Measurements from ENCODE around the gene BABAM1. TPM values are rescaled to one million over a fixed set of nuclear protein-coding genes. Genes with fewer than 3 reads are reported as not detected.

The BABAM1 gene
- total RNA-seq, 1 donor from 2014 or later, result 41.0 TPM

DNA sequence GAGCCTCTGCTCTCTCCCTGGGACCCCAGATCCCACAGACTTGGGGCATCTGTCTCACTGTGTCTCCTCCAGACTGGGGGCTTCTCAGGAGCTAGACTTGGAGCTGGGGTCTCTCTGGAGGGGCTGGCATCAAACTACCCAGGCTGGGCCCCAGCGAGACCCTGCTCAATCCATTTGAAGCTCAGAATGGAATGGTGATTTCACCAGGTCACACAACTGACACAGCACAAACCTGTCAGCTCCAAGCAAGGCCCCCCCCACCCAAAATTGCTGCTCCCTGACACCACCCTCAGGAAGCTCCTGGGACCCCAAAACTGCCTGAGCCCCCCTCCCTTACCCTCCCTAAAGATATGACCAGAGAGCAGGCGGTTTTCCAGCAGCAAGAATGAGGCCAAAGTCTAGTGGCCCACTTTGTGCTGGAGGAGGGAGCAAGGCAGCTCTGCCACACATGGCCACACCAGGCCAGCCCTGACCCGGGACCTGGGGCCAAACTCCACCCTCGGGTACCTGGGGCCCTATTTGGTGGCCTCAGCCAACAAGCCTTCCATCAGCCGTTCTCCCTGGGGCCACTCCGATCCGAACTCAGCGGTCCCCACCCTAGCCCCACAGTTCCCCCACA is 23.9 kb upstream of the BABAM1 start:
- DNase-seq (ENCODE audit: low spot score) (peak; percentile 96), ATAC-seq (peak; percentile 57)

DNA sequence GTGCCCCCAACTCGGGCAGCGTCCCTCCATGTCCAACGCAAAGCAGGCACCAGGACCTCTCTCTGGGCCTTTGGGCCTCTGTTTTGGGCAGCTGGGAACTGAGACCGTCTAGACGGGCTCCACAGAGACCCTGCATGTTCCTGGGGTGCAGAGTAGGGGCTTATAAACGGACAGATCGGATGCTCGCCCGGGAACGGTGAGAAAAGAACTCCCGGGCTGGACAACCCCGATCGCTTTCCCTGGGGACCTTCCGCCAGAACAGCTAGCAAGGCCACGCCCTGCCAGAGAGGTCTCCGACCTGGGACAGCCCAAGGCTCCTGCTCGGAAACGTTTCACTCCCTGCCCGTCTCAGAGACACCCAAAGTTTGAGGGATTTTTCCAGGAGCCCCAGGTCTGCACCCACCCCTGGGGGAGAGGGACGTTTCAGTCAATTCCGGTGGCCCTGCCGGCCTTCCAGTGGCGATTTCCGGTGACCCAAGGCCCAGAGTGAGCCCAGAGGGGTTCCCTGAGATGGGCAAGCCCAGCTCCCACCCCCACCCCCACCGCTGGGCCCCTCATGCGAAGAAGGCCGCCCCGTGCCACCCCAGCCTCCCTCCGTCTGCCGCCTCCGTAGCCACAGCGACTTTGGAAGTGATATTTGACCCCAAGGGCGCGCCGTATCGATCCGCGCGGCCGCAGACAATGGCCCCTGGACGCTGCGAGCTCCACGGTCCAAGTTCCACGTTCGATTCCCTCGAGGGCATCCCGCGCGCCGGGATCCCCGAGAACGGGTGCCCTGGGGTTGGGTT is 23.2 kb upstream of the BABAM1 start:
- peak; percentile 86 for DNase-seq (ENCODE audit: low spot score)
- ATAC-seq, result peak; percentile 30

GRCh38 chr19:17244618-17245534 is 22.4 kb upstream of the BABAM1 start:
- DNase-seq (ENCODE audit: low spot score) (no peak), ATAC-seq (no peak)

GRCh38 chr19:17245535-17245984 is 21.7 kb upstream of the BABAM1 start, which contains the start of gene NR2F6:
Gene NR2F6, minus strand, starts transcription at chr19:17245919. Its CDS starts 699 bp downstream, at chr19:17245220.
- DNase-seq (ENCODE audit: low spot score) (no peak), ATAC-seq (no peak)

DNA sequence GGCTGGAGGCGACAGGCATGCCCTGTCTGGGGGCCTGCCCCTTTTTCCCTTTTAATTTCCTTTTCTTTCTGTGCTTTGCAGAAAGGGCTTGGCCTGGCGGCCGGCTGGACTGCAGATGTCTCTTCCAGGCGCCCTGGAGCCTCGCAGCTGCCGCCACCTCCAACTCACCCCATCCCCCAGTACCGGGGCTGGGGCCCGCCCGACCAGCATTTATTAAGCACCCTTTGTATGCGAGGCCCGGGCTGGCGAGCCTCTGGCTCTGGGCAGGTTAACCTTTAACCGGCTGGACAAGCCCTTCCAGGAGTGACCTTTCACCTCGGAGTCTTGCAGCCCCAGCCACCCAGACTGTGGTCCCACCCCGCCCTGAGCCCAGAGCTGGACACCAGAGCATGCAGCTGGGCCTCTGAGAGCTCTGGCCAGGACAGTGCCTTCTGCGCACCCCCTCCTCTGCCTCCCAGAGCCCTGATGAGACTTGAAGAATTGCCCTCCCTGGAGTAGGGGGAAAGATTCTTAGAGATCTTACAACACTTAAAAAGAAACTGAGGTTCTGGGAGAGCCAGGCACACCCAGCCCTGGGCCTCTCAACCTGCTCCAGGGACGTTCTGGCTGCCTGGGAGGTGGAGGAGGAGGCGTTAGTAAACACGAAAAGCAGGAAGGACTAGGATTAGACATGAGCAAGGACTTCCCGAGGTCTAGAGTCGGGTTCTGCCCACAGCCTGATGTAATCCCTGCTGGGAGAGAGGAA is 20.4 kb upstream of the BABAM1 start:
- ATAC-seq, result peak; percentile 61
- DNase-seq (ENCODE audit: low spot score), result peak; percentile 89

DNA sequence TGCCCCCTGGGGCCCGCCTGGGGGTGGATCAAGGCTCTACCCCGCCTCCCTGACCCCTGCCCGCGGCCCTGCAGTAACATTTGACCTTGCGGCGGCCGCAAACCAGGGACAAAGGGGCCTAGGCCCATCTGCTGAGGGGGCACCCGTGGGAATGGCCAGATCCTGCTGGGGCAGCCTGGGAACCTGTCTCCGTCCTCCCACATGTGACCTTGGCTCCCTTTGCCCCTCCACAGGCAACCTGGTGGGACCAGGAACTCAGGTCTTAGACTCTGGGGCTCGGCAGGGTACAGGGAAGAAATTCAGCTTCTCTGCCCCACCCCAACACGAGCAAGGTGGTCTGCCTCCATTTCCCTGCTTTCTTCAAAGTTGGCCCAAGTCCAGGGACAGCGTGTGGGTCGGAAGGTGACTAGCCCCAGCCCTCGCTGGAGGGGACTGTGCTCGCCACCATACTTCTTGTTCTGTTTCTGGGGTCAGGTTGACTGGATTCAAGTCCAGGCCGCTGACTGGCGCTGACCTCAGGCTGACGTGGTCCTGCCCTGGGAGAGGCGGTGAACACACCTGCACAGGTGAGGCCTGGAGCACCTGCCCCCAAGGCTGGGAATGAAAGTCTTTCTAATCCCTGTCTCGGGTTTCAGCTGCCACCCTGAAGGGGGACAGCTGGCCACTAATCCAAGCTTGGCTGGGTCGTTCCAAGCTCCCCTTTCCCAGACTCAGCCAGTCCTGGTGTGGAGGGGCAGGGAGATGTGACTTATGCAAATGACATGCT is 19.0 kb upstream of the BABAM1 start:
- ATAC-seq (no peak), DNase-seq (ENCODE audit: low spot score) (no peak)

DNA sequence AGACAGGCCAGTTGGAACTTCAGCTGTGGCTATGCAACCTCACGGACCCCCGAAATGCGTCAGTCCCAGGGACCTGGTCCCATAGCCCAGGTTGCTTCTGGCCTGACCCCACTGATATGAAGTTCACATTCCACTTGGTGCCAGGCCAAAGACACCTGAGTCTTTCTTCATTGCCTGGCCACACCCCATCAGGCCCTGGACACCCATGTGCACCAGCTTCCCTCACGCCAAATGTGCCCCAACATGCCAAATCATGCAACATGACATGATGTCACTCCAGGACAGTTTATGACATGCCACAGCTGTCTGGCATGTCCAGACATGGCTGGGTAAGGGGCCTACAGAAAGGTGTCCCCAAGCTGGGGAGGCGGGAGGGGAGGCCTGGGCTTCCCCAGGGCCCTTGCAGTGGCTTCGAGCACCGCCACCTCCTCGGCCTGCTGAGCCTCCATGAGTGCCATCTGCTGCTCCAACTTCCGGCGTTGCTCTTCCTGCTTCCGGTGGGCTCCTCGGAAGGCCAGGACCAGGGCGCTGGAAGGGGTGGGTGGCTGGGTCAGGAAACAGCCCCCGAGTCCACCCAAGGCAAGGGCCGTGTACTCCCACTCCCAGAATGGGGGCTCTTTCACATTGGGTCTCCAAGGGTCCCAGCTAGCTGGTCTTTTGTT is 17.2 kb upstream of the BABAM1 start:
- ATAC-seq, result no peak
- DNase-seq (ENCODE audit: low spot score), result no peak

GRCh38 chr19:17254636-17255035 is 12.6 kb upstream of the BABAM1 start:
- no peak for ATAC-seq

GRCh38 chr19:17255150-17255621 is 12.1 kb upstream of the BABAM1 start:
- DNase-seq (ENCODE audit: low spot score) (no peak), ATAC-seq (peak; percentile 82)

More at GRCh38 chr19:17254636-17255035, 12.6 kb upstream of the BABAM1 start:
- no peak for DNase-seq (ENCODE audit: low spot score)

DNA sequence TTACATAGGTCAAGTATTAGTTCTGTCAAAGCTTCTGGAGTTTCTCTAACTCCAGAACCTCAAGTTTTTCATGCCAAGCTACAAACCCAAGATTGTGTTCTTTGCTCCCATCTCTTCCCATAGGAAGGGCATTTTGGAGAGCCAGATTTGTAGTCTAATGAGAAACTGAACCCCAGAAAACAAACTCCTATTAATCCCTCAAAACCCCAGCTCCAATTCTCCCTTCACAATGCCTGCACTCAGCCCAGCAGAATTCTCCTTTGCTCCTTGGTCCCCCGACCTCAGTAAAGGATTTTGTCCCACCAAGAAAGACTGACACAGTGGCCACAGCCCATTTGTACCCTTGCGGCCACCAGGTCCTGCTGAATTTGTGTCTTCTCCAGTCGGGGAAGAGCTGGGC is 11.1 kb upstream of the BABAM1 start:
- ATAC-seq, result no peak
- DNase-seq (ENCODE audit: low spot score), result no peak

DNA sequence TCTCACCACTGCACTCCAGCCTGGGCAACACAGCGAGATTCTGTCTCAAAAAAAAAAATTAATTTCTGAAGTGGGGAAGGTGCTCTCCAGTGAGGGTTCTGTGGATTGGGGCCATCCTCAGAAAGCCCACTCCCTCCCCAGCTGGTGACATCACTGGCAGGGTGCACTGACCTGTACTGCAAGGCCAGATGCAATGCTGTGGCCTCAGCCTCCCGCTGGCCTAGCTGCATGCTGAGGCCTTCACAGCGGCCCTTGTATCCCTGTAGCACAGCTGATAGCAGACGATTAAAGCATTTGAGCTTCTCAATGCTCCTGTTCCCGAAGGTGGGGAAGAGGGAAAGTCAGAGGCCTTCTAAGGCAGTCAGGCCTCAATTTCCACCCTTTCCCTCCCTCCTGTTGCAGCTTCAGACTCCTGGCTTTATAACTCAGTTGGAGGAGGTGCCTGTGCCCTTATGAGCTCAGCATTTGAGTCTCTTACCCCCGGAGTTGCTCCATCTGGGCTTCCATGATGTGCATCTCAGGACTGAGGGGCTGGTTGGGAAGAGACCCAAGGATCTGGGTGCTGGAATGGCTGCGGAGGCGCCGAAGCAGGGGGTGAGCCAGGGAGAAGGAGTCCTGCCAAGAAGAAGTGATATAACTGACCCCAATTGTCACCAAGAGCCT is 8.0 kb upstream of the BABAM1 start:
- no peak for ATAC-seq
- no peak for DNase-seq (ENCODE audit: low spot score)

GRCh38 chr19:17259934-17260333 is 7.3 kb upstream of the BABAM1 start:
- DNase-seq (ENCODE audit: low spot score), result no peak
- ATAC-seq, result no peak

GRCh38 chr19:17260842-17261325 is 6.4 kb upstream of the BABAM1 start:
- ATAC-seq (peak; percentile 99), DNase-seq (ENCODE audit: low spot score) (peak; percentile 84)

DNA sequence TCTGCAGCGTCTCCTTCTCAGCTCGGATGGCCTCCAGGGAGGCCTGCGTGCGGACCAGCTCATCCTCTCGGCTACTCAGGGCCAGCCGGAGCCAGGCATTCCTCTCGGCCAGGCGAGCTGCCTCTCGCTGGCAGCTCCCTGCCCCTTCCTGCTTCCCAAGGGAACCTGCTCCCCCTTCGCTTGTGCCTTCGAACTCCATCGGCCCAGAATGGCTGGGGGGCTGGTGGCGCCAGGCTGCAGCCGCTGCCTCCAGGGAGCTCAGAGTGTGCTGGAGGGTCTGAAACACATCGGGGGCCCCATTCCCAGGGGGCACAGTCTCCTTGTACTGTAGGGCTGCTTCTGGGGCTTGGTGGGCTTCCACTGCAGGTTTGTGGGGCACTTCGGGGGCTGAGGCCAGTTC is 4.7 kb upstream of the BABAM1 start:
- ATAC-seq, result no peak
- no peak for DNase-seq (ENCODE audit: low spot score)

DNA sequence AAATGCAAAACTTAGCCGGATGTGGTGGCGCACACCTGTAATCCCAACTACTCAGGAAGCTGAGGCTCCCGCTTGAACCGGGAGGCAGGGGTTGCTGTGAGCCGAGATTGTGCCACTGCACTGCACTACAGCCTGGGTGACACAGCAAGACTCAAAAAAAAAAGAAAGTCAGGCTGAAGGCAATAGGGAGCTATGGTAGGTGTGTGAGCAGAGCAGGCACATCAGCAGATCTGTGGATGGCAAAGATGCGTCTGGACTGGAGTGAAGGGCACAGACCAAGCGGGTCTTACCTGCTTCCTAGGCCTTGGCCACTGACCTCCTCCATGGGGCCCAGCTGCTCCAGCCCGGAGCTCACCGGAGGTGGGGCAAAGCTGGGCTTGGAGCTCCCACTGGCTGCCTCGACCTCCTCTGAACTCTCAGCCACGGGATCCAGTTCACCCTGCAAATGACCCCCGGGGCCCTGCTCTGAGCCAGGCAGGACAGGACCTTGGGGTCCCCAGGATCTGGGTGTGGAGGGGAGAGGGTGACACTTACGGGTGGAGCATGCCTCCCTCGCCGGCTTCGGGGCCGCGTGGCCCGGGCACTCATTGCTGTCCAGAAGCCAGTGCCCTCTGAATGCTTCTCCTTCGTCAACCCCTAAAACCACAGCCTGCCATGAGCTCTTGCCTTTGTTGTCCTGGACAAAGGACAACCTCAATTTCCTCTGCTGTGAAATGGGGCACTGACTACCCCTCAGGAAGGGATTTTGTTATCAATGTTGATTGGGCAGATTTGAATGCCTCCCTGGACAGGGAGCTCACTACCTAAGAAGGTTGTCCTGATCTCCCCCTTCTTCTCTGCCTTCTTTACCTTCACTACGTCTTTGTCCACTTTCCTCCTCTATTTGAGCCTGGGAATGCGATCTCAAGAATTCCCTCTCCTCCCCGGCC is 3.3 kb upstream of the BABAM1 start:
- no peak for ATAC-seq
- no peak for DNase-seq (ENCODE audit: low spot score)

- DNase-seq (ENCODE audit: low spot score) (no peak), ATAC-seq (no peak)
Measured at GRCh38 chr19:17264641-17264979, 2.6 kb upstream of the BABAM1 start, which contains the start of gene USHBP1. Gene USHBP1, minus strand, starts transcription at chr19:17264745. Its CDS starts 446 bp downstream, at chr19:17264299.

DNA sequence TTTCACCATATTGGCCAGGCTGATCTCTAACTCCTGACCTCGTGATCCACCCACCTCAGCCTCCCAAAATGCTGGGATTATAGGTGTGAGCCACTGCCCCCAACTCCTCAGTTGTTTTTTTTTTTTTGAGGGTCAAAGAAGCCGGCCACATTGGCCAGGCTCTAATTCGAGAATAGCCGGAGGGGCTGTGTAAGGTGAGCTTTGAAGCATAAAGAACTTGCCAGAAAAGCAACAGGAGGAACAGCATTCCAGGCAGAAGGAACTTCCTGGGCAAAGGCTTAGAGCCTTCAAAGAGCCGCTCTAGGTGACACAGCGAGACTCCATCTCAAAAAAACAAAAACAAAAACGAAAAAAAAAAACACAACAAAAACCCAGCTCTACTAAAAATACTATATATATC is 1.2 kb upstream of the BABAM1 start:
- no peak for DNase-seq (ENCODE audit: low spot score)
- ATAC-seq, result no peak
